Thyroid gland (tissue), 4 donors: Measurements from ENCODE around the gene FMR1NB. TPM values are rescaled to one million over a fixed set of nuclear protein-coding genes. Genes with fewer than 3 reads are reported as not detected.

ENCODE experiments used
- DNase-seq, 2 donors: peaks; one replicate each; pipeline ENCODE4 v3.0.0-alpha.2; 2019
- H3K27ac ChIP-seq, 3 donors: fragments of 200-600 bp; sonication (generic); 1 replicate in 2 of 3; 2 replicates in 1 of 3; pipeline ENCODE4 v1.5.1; 2016 to 2019; ENCODE audit warnings: mild to moderate bottlenecking in 1 of 3, moderate library complexity in 1 of 3
- H3K27me3 ChIP-seq: fragments of 200-600 bp; sonication (generic); one replicate; pipeline ENCODE4 v1.5.1; 2019
- H3K36me3 ChIP-seq, 2 donors: fragments of 200-600 bp; sonication (generic); one replicate each; pipeline ENCODE4 v1.5.1; 2016 to 2019
- H3K4me1 ChIP-seq, 2 donors: fragments of 200-600 bp; sonication (generic); one replicate each; pipeline ENCODE4 v1.5.1; 2017 to 2019
- H3K4me3 ChIP-seq, 3 donors: fragments of 200-600 bp; sonication (generic); replicated peaks in 1 of 3; 1 replicate in 2 of 3; 2 replicates in 1 of 3; pipeline ENCODE4 v1.5.1; 2016; ENCODE audit warnings: mild to moderate bottlenecking in 1 of 3
- H3K9me3 ChIP-seq: fragments of 200-600 bp; sonication (generic); one replicate; pipeline ENCODE4 v1.5.1; 2017
- POLR2A ChIP-seq, 2 donors: fragments of 450-650 bp; IDR thresholded peaks; one replicate each; pipeline ENCODE4 v1.6.1; 2017; ENCODE audit warnings: antibody characterized with exemption in 2 of 2, mild to moderate bottlenecking in 2 of 2, moderate library complexity in 1 of 2
- WGBS, 2 donors: methylation state at CpG; one replicate each; pipeline ENCODE4 v1.1.5; 2017; 5-methylcytosine and 5-hydroxymethylcytosine counted together
- intact Hi-C: fragments of 100-400 bp; cut with DNase I; formaldehyde crosslinking; loops from one replicate; pipeline ENCODE4 v1.15.1; 2023
- total RNA-seq, 4 donors: library from RNA; depleted of rRNA; stranded (reverse); fragments of >200 nt; gene quantifications; one replicate each; pipeline ENCODE4 v1.2.3, GENCODE V29; 2016
- TF ChIP-seq, protein P1 (sequence below), 6 experiments: fragments of 200-600 bp in 3 of 6; fragments of 450-650 bp in 3 of 6; sonication (generic) in 3 of 6; IDR thresholded peaks; one replicate each; pipeline ENCODE4 v1.5.1; 2016 to 2019; ENCODE audit warnings: antibody characterized with exemption in 6 of 6, mild to moderate bottlenecking in 2 of 6, inconsistent platforms in 1 of 6, moderate library complexity in 1 of 6

Gene FMR1NB
- total RNA-seq, 4 donors from 2014 or later, result 0.67 TPM; not detected in 3

- intact Hi-C loops, result no loop called here
- Histone ChIP-seq H3K4me3 (no peak overlapping the region), H3K27ac (no peak overlapping the region), H3K9me3 (no peaks in the 10 kb centered on the region), H3K36me3 (no peaks in the 10 kb centered on the region), H3K4me1 (no peaks in the 10 kb centered on the region), H3K27me3 (no peaks in the 10 kb centered on the region)
- no peak for DNase-seq
- WGBS, 2 donors, result 85 to 97% methylated on average over 1 of the region's 1 CpG
- no peak for TF ChIP-seq POLR2A (IDR thresholded peaks at IDR 0.05)
- TF ChIP-seq, protein P1, sequence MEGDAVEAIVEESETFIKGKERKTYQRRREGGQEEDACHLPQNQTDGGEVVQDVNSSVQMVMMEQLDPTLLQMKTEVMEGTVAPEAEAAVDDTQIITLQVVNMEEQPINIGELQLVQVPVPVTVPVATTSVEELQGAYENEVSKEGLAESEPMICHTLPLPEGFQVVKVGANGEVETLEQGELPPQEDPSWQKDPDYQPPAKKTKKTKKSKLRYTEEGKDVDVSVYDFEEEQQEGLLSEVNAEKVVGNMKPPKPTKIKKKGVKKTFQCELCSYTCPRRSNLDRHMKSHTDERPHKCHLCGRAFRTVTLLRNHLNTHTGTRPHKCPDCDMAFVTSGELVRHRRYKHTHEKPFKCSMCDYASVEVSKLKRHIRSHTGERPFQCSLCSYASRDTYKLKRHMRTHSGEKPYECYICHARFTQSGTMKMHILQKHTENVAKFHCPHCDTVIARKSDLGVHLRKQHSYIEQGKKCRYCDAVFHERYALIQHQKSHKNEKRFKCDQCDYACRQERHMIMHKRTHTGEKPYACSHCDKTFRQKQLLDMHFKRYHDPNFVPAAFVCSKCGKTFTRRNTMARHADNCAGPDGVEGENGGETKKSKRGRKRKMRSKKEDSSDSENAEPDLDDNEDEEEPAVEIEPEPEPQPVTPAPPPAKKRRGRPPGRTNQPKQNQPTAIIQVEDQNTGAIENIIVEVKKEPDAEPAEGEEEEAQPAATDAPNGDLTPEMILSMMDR (IDR thresholded peaks at IDR 0.05), result no peak
Observed at GRCh38 chrX:147962476-147962875, 18.7 kb upstream of the FMR1NB start.

GRCh38 chrX:147978931-147979330, 2.2 kb upstream of the FMR1NB start:
- intact Hi-C loops, result no loop called here
- TF ChIP-seq POLR2A (IDR thresholded peaks at IDR 0.05), result no peak
- TF ChIP-seq, protein P1 (IDR thresholded peaks at IDR 0.05), result no peak
- no peak overlapping the region for H3K27ac ChIP-seq
- 92% methylated on average over 5 of the region's 6 CpGs; no CpG with 5 or more reads in 1 of the 2 donors for whole genome bisulfite sequencing, 2 donors
- DNase-seq, result no peak
- no peaks in the 10 kb centered on the region for H3K9me3 ChIP-seq
- H3K36me3 ChIP-seq, result no peaks in the 10 kb centered on the region
- H3K4me1 ChIP-seq, result no peaks in the 10 kb centered on the region
- no peaks in the 10 kb centered on the region for H3K27me3 ChIP-seq
- no peak overlapping the region for H3K4me3 ChIP-seq

GRCh38 chrX:148020329-148020728, 39.2 kb downstream of the FMR1NB start:
- Histone ChIP-seq H3K36me3 (no peaks in the 10 kb centered on the region), H3K27me3 (no peaks in the 10 kb centered on the region), H3K27ac (no peak overlapping the region), H3K9me3 (no peaks in the 10 kb centered on the region), H3K4me3 (no peak overlapping the region), H3K4me1 (no peaks in the 10 kb centered on the region)
- 100% methylated on average over 2 of the region's 2 CpGs for WGBS, 2 donors
- no peak for DNase-seq
- intact Hi-C loops, result no loop called here
- TF ChIP-seq POLR2A (IDR thresholded peaks at IDR 0.05), result no peak
- TF ChIP-seq, protein P1 (IDR thresholded peaks at IDR 0.05), result no peak

DNA sequence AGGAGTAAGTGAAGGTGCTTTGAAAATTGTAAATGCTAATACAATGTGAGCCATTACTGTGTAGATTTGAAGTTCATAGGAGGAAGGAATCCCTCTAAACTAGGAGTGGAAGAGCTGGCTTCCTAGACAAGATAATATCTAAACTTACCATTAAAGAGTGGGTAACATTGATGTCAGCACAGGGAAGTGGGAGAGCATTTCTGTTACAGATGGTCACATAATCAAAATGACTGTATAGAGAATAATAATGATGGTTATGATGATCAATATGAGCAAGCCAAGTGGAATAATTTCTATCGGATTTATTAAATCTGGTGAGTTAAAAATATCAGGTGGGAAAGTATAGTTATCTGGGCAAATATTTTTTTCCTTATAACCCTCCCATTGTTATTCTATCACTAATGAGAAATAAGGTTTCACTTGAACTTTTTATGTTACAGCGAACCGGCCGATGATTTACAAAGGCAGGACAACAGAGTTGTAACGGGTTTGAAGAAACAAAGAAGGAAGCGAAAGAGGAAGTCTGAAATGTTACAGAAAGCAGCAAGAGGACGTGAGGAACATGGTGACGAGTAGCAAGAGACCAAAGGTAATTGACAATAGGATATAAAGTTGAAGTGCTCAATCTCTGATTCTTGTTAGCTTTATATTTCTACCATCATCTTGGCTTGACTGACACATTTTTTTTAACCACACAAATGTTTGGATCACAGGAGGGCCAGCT, 43.5 kb downstream of the FMR1NB start:
- WGBS, 2 donors, result 85% methylated on average over 8 of the region's 8 CpGs
- no peaks in the 10 kb centered on the region for H3K4me1 ChIP-seq
- intact Hi-C loops, result no loop called here
- H3K27ac ChIP-seq, result no peak overlapping the region
- no peaks in the 10 kb centered on the region for H3K36me3 ChIP-seq
- TF ChIP-seq, protein P1 (IDR thresholded peaks at IDR 0.05), result no peak
- no peak for TF ChIP-seq POLR2A (IDR thresholded peaks at IDR 0.05)
- H3K4me3 ChIP-seq, result no peak overlapping the region
- no peaks in the 10 kb centered on the region for H3K9me3 ChIP-seq
- DNase-seq, result no peak
- H3K27me3 ChIP-seq, result no peaks in the 10 kb centered on the region

DNA sequence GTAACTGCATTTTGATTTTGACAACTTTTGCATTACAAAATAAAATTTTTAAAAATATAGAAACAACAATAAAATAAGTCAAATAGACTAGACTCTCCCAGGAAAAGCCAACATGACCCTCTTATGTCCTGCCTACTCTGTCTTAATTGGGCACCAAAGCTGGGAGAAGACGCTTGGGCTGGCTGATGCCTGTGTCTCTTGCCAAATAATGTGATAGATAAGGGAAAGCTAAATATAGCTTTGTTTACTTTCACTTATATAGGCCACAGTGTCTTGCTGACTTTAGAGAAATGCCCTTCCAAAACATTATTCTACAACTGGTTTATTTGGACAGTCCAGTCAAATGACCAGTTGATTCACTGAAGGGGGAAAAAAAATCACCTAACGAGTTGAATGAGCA, 54.2 kb downstream of the FMR1NB start:
- intact Hi-C loops, result no loop called here
- Histone ChIP-seq H3K36me3 (no peaks in the 10 kb centered on the region), H3K27ac (no peak overlapping the region), H3K4me1 (no peaks in the 10 kb centered on the region), H3K9me3 (no peaks in the 10 kb centered on the region), H3K4me3 (no peak overlapping the region), H3K27me3 (no peaks in the 10 kb centered on the region)
- WGBS, 2 donors, result 77 to 83% methylated on average over 2 of the region's 2 CpGs
- no peak for DNase-seq
- no peak for TF ChIP-seq POLR2A (IDR thresholded peaks at IDR 0.05)
- TF ChIP-seq, protein P1 (IDR thresholded peaks at IDR 0.05), result no peak
